Measurements from ENCODE around the gene ANKDD1A. TPM values are rescaled to one million over a fixed set of nuclear protein-coding genes. Genes with fewer than 3 reads are reported as not detected.

The ANKDD1A gene
- total RNA-seq, 2 donors from 2014 or later = 3.8 to 8.9 TPM

Other genes with a start within 250 kb of the ANKDD1A start
- gene RBPMS2, start 136.3 kb upstream of the ANKDD1A start, total RNA-seq = not detected
- 10 to 100 TPM; 47.5 to 56.0 TPM for gene PIF1, start 86.3 kb upstream of the ANKDD1A start, total RNA-seq
- gene PLEKHO2, start 70.0 kb upstream of the ANKDD1A start, total RNA-seq = 10 to 100 TPM; 13.7 to 16.1 TPM
- 10 to 100 TPM; 67.1 to 90.4 TPM for gene SPG21, start 78.0 kb downstream of the ANKDD1A start, total RNA-seq
- gene MTFMT, start 117.7 kb downstream of the ANKDD1A start, total RNA-seq = 10 to 100 TPM; 15.7 to 17.3 TPM
- gene SLC51B, start 133.5 kb downstream of the ANKDD1A start, total RNA-seq = not detected
- gene RASL12, start 156.1 kb downstream of the ANKDD1A start, total RNA-seq = not detected
- gene KBTBD13, start 164.8 kb downstream of the ANKDD1A start, total RNA-seq = not detected
- 1 to 10 TPM; 2.2 to 4.8 TPM for gene UBAP1L, start 203.3 kb downstream of the ANKDD1A start, total RNA-seq
- 10 to 100 TPM; 34.2 to 36.6 TPM for gene PDCD7, start 221.9 kb downstream of the ANKDD1A start, total RNA-seq

All from activated naive CD4-positive, alpha-beta T cell treated with anti-CD3 and anti-CD28 coated beads, Interleukin-2, amount 50 U/mL, for 72 hours (primary cell).